Naive thymus-derived CD4-positive, alpha-beta T cell (primary cell): Measurements from ENCODE around the gene COX17. TPM values are rescaled to one million over a fixed set of nuclear protein-coding genes. Genes with fewer than 3 reads are reported as not detected.
A peak's percentile ranks its signal among the peaks of the same experiment; 100 is the strongest.

Experiments used
- ATAC-seq: fragments of 150-1000 bp; cut with Tn5 transposase; 2 replicates; pipeline ENCODE4 v1.10.0; 2021; ENCODE audit warnings: mild to moderate bottlenecking, moderate library complexity
- CTCF ChIA-PET: fragments of 350-600 bp; sonication (Branson Sonifier 250); formaldehyde crosslinking; loops from one replicate; lab custom pipeline; 2021; ENCODE audit warnings: antibody characterized with exemption; lab: Charles Lee
- POLR2A ChIA-PET: fragments of 350-600 bp; sonication (Branson Sonifier 250); formaldehyde crosslinking; loops from one replicate; lab custom pipeline; 2021; ENCODE audit warnings: antibody characterized with exemption, inconsistent platforms; lab: Charles Lee
- DNase-seq, 9 donors: peaks; one replicate each; pipeline versions ENCODE4 v3.0.0 to v3.0.0-alpha.2; 2020 to 2022; ENCODE audit warnings: mixed read lengths in 1 of 9
- H3K27ac ChIP-seq: one replicate; pipeline ENCODE4 v1.7.0; 2013; ENCODE audit warnings: mild to moderate bottlenecking, low read depth, low read length, moderate library complexity
- H3K27me3 ChIP-seq, 2 donors: one replicate each; pipeline ENCODE4 v1.7.0; 2013; ENCODE audit warnings: low read length in 2 of 2, mild to moderate bottlenecking in 2 of 2, moderate library complexity in 2 of 2; ENCODE audit not compliant: control insufficient read depth in 2 of 2, insufficient read depth in 2 of 2
- H3K36me3 ChIP-seq, 3 experiments: 1 replicate in 2 of 3; 2 replicates in 1 of 3; pipeline ENCODE4 v1.7.0; 2013; ENCODE audit warnings: low read length in 3 of 3, mild to moderate bottlenecking in 3 of 3, moderate library complexity in 1 of 3; ENCODE audit not compliant: insufficient read depth in 3 of 3, control insufficient read depth in 2 of 3
- H3K4me1 ChIP-seq, 2 donors: one replicate each; pipeline ENCODE4 v1.7.0; 2013; ENCODE audit warnings: low read length in 2 of 2, mild to moderate bottlenecking in 2 of 2, moderate library complexity in 1 of 2; ENCODE audit not compliant: control insufficient read depth in 2 of 2, insufficient read depth in 2 of 2
- H3K4me3 ChIP-seq: 2 replicates; pipeline ENCODE4 v1.7.0; 2013; ENCODE audit warnings: mild to moderate bottlenecking, low read length
- H3K9me3 ChIP-seq, 3 experiments: 1 replicate in 2 of 3; 2 replicates in 1 of 3; pipeline ENCODE4 v1.7.0; 2013; ENCODE audit warnings: low read length in 3 of 3; ENCODE audit not compliant: control insufficient read depth in 2 of 3
- H3K27ac Mint-ChIP-seq, 9 donors: one replicate each; pipeline ENCODE4 v1.8.0; 2020 to 2022; ENCODE audit warnings: mixed read lengths in 9 of 9, mild to moderate bottlenecking in 8 of 9, moderate library complexity in 5 of 9, inconsistent platforms in 2 of 9
- H3K27me3 Mint-ChIP-seq, 5 donors: one replicate each; pipeline ENCODE4 v1.8.0; 2021 to 2022; ENCODE audit warnings: mixed read lengths in 5 of 5, mild to moderate bottlenecking in 1 of 5
- H3K36me3 Mint-ChIP-seq, 5 donors: one replicate each; pipeline ENCODE4 v1.8.0; 2020 to 2022; ENCODE audit warnings: mixed read lengths in 5 of 5, mild to moderate bottlenecking in 3 of 5, inconsistent platforms in 1 of 5
- H3K4me1 Mint-ChIP-seq, 7 donors: one replicate each; pipeline ENCODE4 v1.8.0; 2020 to 2022; ENCODE audit warnings: mixed read lengths in 7 of 7, mild to moderate bottlenecking in 3 of 7, inconsistent platforms in 1 of 7
- H3K4me3 Mint-ChIP-seq, 10 donors: one replicate each; pipeline ENCODE4 v1.8.0; 2020 to 2022; ENCODE audit warnings: mild to moderate bottlenecking in 10 of 10, mixed read lengths in 10 of 10, moderate library complexity in 6 of 10, inconsistent platforms in 2 of 10
- H3K9me3 Mint-ChIP-seq, 11 donors: one replicate each; pipeline ENCODE4 v1.8.0; 2020 to 2022; ENCODE audit warnings: mixed read lengths in 11 of 11, mild to moderate bottlenecking in 4 of 11, inconsistent platforms in 1 of 11, moderate library complexity in 1 of 11
- intact Hi-C, 2 donors: fragments of 100-400 bp; cut with micrococcal nuclease; formaldehyde crosslinking; loops; one replicate each; pipeline ENCODE4 v1.15.1; 2023
- polyA plus RNA-seq, 2 donors: library from polyadenylated mRNA; unstranded; fragments of 300-500 nt; fragmentation: Illumina TruSeq; gene quantifications; one replicate each; pipeline ENCODE4 v1.2.3, GENCODE V29; 2021
- total RNA-seq, 6 experiments: library from RNA in 5 of 6; stranded (reverse) in 5 of 6; gene quantifications; 1 replicate in 5 of 6; 2 replicates in 1 of 6; pipeline ENCODE4 v1.2.3 and lab custom pipeline; 2021 to 2026

COX17 gene
- 10 to 100 TPM; 25.6 to 55.0 (median 34.8) TPM for total RNA-seq
- polyA plus RNA-seq = 10 to 100 TPM; 35.7 to 60.8 TPM
- 9.4 reads per million, percentile 34 among the genes with 10 or more reads in this experiment for total RNA-seq (lab: John Stamatoyannopoulos, UW)

- intact Hi-C loops = loop anchor here (1.0 to 10.0 kb wide), 22 partner anchors 23 to 1869 kb away; partner anchors contain the start of genes B4GALT4 (in 2 of the 2), POGLUT1 (in 2 of the 2), TIMMDC1 (in 2 of the 2) and TMEM39A (in 2 of the 2)
- peak within 1 kb of the TSS; percentile 94 to 99 (median 96) for H3K27ac Mint-ChIP-seq
- H3K27me3 ChIP-seq = no peaks in the 10 kb centered on the region
- H3K4me3 Mint-ChIP-seq = peak within 1 kb of the TSS; percentile 78 to 98 (median 90)
- H3K36me3 ChIP-seq = peaks cover 0 to 24% (median 10%) of the 10 kb centered on the region in 3 experiments
- H3K27me3 Mint-ChIP-seq = peaks cover 0 to 3% (median 0%) of the 10 kb centered on the region in 5 donors
- peak; percentile 87 to 98 (median 96) for DNase-seq
- POLR2A ChIA-PET = interaction anchor here (0.7 to 1.7 kb wide), 6 partner anchors 11 to 672 kb away, joined by 3 to 7 read pairs (median 4); partner anchors contain the start of genes LRRC58 and TMEM39A
- H3K9me3 Mint-ChIP-seq = peaks cover 0 to 4% (median 0%) of the 10 kb centered on the region in 11 donors
- peaks cover 14 to 16% of the 10 kb centered on the region in 2 donors for H3K4me1 ChIP-seq
- ATAC-seq = peak; percentile 91
- CTCF ChIA-PET = interaction anchor here (0.6 kb wide), 1 partner anchor 665 kb away, joined by 3 read pairs; no protein-coding TSS in a partner anchor
- peaks cover 0 to 24% (median 8%) of the 10 kb centered on the region in 5 donors for H3K36me3 Mint-ChIP-seq
- peaks cover 19 to 46% (median 41%) of the 10 kb centered on the region in 7 donors for H3K4me1 Mint-ChIP-seq
- H3K27ac ChIP-seq = peak within 1 kb of the TSS; percentile 72
- peak within 1 kb of the TSS; percentile 62 for H3K4me3 ChIP-seq
- no peaks in the 10 kb centered on the region for H3K9me3 ChIP-seq
Measured at GRCh38 chr3:119676771-119677640, at the start of gene COX17. COX17 (minus strand) TSS chr3:119677406; CDS start chr3:119677310, 96 bp downstream.

DNA sequence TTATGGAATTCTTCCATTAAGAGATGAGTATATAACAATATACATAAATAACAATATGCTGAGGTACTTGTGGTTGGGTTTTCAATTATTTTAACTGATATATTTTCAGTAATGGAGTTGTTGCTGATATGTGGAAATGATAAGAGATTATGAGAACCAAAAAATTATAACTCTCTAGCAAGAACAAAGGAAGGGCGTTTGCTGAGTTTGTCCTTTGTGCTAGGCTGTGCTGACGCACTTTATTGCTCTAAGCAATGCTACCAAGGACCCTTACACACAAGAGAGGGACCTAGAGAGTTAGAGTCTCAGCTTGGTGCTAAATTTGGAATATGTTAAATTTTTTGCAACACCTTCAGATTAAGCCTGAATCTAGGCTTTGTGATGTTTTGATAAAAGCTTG lies 49.7 kb upstream of the COX17 start:
- ATAC-seq (no peak), DNase-seq (no peak)
- no peaks in the 10 kb centered on the region for H3K36me3 Mint-ChIP-seq
- H3K4me1 Mint-ChIP-seq = no peaks in the 10 kb centered on the region
- peaks cover 0 to 3% of the 10 kb centered on the region in 2 donors for H3K27me3 ChIP-seq
- no peaks in the 10 kb centered on the region for H3K9me3 Mint-ChIP-seq
- intact Hi-C loops = no loop called here
- H3K4me1 ChIP-seq = no peaks in the 10 kb centered on the region
- no peaks in the 10 kb centered on the region for H3K9me3 ChIP-seq
- H3K27me3 Mint-ChIP-seq = peaks cover 0 to 12% (median 0%) of the 10 kb centered on the region in 5 donors
- H3K27ac Mint-ChIP-seq = no peak overlapping the region
- no peak overlapping the region for H3K4me3 Mint-ChIP-seq
- POLR2A ChIA-PET = no interaction called here
- H3K36me3 ChIP-seq = no peaks in the 10 kb centered on the region
- CTCF ChIA-PET = no interaction called here
- H3K4me3 ChIP-seq = no peak overlapping the region
- H3K27ac ChIP-seq = no peak overlapping the region

DNA sequence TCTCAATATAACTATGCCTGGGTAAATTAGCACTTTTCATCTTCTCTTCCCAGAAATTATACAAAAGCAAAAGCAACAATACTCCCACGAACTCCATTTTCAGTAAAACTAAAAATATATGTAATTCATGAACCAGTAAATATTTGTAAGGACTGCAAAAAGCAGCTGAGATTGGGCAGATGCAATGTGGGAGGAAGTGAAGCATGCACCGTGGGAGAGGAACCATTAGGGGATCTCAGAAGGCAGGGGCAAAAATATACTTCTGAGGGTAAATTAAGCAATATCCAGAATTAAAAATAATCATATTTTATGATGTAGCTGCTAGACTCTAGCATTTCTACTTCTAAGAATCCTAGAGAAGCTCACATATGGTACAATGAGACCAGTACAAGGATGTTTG lies 45.8 kb upstream of the COX17 start:
- ChIA-PET POLR2A (no interaction called here), CTCF (no interaction called here)
- H3K27me3 ChIP-seq = peaks cover 0 to 3% of the 10 kb centered on the region in 2 donors
- no peak for ATAC-seq
- no peaks in the 10 kb centered on the region for H3K4me1 ChIP-seq
- H3K27ac ChIP-seq = no peak overlapping the region
- H3K9me3 ChIP-seq = no peaks in the 10 kb centered on the region
- no peak overlapping the region for H3K27ac Mint-ChIP-seq
- DNase-seq = no peak
- peaks cover 0 to 23% (median 0%) of the 10 kb centered on the region in 5 donors for H3K27me3 Mint-ChIP-seq
- H3K9me3 Mint-ChIP-seq = no peaks in the 10 kb centered on the region
- no peak overlapping the region for H3K4me3 ChIP-seq
- H3K4me1 Mint-ChIP-seq = no peaks in the 10 kb centered on the region
- H3K4me3 Mint-ChIP-seq = no peak overlapping the region
- no peaks in the 10 kb centered on the region for H3K36me3 ChIP-seq
- intact Hi-C loops = no loop called here
- H3K36me3 Mint-ChIP-seq = no peaks in the 10 kb centered on the region

GRCh38 chr3:119717520-119717919 lies 40.3 kb upstream of the COX17 start:
- CTCF ChIA-PET = interaction anchor here (0.7 kb wide), 1 partner anchor 20 kb away, joined by 6 read pairs; no protein-coding TSS in a partner anchor
- Mint-ChIP-seq H3K4me3 (no peak overlapping the region), H3K27ac (no peak overlapping the region), H3K4me1 (no peaks in the 10 kb centered on the region), H3K9me3 (no peaks in the 10 kb centered on the region), H3K27me3 (peaks cover 0 to 16% (median 0%) of the 10 kb centered on the region in 5 donors), H3K36me3 (no peaks in the 10 kb centered on the region)
- Histone ChIP-seq H3K4me3 (no peak overlapping the region), H3K9me3 (no peaks in the 10 kb centered on the region), H3K27me3 (no peaks in the 10 kb centered on the region), H3K36me3 (no peaks in the 10 kb centered on the region), H3K27ac (no peak overlapping the region), H3K4me1 (no peaks in the 10 kb centered on the region)
- intact Hi-C loops = no loop called here
- DNase-seq (no peak), ATAC-seq (no peak)
- POLR2A ChIA-PET = no interaction called here

GRCh38 chr3:119716998-119717397 lies 39.8 kb upstream of the COX17 start:
- no peaks in the 10 kb centered on the region for H3K9me3 ChIP-seq
- Mint-ChIP-seq H3K4me3 (no peak overlapping the region), H3K36me3 (no peaks in the 10 kb centered on the region), H3K27me3 (peaks cover 0 to 15% (median 0%) of the 10 kb centered on the region in 5 donors), H3K4me1 (no peaks in the 10 kb centered on the region), H3K9me3 (no peaks in the 10 kb centered on the region), H3K27ac (no peak overlapping the region)
- no peaks in the 10 kb centered on the region for H3K36me3 ChIP-seq
- CTCF ChIA-PET = no interaction called here
- ATAC-seq (no peak), DNase-seq (no peak)
- H3K4me3 ChIP-seq = no peak overlapping the region
- POLR2A ChIA-PET = no interaction called here
- no peak overlapping the region for H3K27ac ChIP-seq
- H3K27me3 ChIP-seq = no peaks in the 10 kb centered on the region
- H3K4me1 ChIP-seq = no peaks in the 10 kb centered on the region
- intact Hi-C loops = no loop called here

DNA sequence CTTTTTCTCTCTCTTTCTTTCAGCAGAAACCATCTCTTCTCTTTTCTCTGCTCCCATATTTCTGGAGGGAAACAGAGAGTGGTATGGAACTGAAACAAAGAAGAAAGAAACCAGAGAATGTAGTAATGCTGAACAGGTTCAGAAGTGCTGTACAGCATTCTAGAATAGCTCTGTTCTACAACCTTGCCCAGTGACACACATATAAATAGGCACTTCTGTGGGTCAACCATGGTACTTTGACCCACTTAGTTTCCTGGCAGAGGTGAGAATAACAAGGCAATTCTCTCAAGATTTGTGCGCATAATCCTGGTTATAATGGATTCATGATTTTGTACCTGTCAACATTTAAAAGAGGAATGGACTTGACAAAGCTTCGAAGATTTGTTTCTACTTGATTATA lies 37.9 kb upstream of the COX17 start:
- ATAC-seq = no peak
- CTCF ChIA-PET = no interaction called here
- intact Hi-C loops = no loop called here

More for the DNA sequence above, 37.9 kb upstream of the COX17 start:
- Histone ChIP-seq H3K4me3 (no peak overlapping the region), H3K27me3 (no peaks in the 10 kb centered on the region), H3K9me3 (no peaks in the 10 kb centered on the region), H3K36me3 (no peaks in the 10 kb centered on the region), H3K27ac (no peak overlapping the region), H3K4me1 (no peaks in the 10 kb centered on the region)
- no peak overlapping the region for H3K27ac Mint-ChIP-seq
- no peak overlapping the region for H3K4me3 Mint-ChIP-seq
- no peaks in the 10 kb centered on the region for H3K36me3 Mint-ChIP-seq
- H3K4me1 Mint-ChIP-seq = no peaks in the 10 kb centered on the region
- no peak for DNase-seq
- peaks cover 0 to 9% (median 0%) of the 10 kb centered on the region in 5 donors for H3K27me3 Mint-ChIP-seq
- POLR2A ChIA-PET = interaction anchor here (1.2 kb wide), 1 partner anchor 8 kb away, joined by 4 read pairs; no protein-coding TSS in a partner anchor
- no peaks in the 10 kb centered on the region for H3K9me3 Mint-ChIP-seq
